ENCODE measurements around the gene SSH2.

DNA sequence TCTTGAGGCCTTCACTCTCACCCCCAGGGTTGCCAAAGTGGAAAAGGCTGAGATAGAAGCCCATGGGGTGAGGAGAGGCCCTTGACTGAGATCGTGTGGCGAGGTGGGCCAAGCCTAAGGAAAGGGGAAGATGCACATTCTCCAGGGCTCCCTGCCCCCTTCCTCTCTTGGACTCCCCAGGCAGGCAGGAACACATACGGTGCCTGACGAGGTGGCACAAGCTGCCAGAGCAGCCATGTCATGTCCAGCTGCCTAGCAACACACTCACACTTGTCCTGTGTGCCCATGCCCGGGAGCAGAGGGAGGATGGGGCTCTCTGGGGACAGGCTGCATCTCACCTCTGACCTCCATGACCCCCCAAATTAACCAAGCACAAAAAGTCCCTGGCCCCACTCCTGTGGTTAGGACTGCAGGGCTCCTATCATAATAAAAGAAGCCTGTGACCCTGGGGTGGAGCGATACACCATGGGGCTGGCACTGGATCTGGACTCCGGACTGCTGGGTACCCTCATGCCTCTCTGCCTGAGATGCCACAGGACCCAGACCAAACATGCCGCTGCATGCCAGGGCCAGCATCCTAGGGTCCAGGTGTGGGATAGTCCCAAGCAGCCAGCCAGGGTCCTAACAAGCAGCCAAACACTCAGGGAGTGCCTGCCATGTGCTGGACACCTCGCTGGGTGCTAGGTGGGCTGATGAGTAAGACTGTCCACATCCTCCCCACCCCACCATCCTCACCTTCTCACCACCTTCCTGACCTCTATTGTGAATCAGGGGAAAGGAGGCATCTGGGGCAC lies 343.2 kb downstream of the SSH2 start:
- TF ChIP-seq, protein P1, sequence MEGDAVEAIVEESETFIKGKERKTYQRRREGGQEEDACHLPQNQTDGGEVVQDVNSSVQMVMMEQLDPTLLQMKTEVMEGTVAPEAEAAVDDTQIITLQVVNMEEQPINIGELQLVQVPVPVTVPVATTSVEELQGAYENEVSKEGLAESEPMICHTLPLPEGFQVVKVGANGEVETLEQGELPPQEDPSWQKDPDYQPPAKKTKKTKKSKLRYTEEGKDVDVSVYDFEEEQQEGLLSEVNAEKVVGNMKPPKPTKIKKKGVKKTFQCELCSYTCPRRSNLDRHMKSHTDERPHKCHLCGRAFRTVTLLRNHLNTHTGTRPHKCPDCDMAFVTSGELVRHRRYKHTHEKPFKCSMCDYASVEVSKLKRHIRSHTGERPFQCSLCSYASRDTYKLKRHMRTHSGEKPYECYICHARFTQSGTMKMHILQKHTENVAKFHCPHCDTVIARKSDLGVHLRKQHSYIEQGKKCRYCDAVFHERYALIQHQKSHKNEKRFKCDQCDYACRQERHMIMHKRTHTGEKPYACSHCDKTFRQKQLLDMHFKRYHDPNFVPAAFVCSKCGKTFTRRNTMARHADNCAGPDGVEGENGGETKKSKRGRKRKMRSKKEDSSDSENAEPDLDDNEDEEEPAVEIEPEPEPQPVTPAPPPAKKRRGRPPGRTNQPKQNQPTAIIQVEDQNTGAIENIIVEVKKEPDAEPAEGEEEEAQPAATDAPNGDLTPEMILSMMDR (IDR thresholded peaks at IDR 0.05) = no peak
- no peak for TF ChIP-seq EZH2 (IDR thresholded peaks at IDR 0.05; ENCODE audit: borderline replicate concordance, insufficient read depth, low read depth, low read length, poor library complexity, severe bottlenecking)

Measured in B cell (primary cell).